KMS-11 (cell line): ENCODE results near the gene C19orf47.
A peak's percentile ranks its signal among the peaks of the same experiment; 100 is the strongest.

Source experiments
- H2AFZ ChIP-seq: fragments of 200-600 bp; sonication (generic); 2 replicates; pipeline ENCODE4 v1.6.1; 2016; ENCODE audit warnings: antibody characterized with exemption, mixed run types, low read depth
- H3K27ac ChIP-seq: fragments of 200-600 bp; sonication (generic); 2 replicates; pipeline ENCODE4 v1.6.1; 2016; ENCODE audit warnings: mild to moderate bottlenecking, mixed run types
- H3K27me3 ChIP-seq: fragments of 200-600 bp; sonication (generic); 2 replicates; pipeline ENCODE4 v1.6.1; 2017; ENCODE audit warnings: mild to moderate bottlenecking, low read depth, mixed run types, moderate library complexity; ENCODE audit not compliant: insufficient read depth
- H3K36me3 ChIP-seq: fragments of 200-600 bp; sonication (generic); 2 replicates; pipeline ENCODE4 v1.6.1; 2017; ENCODE audit warnings: mild to moderate bottlenecking, mixed run types; ENCODE audit not compliant: insufficient read depth
- H3K4me1 ChIP-seq: fragments of 200-600 bp; sonication (generic); 2 replicates; pipeline ENCODE4 v1.6.1; 2016; ENCODE audit warnings: mild to moderate bottlenecking, low read depth, mixed run types; ENCODE audit not compliant: poor library complexity, severe bottlenecking
- H3K4me2 ChIP-seq: fragments of 200-600 bp; sonication (generic); 2 replicates; pipeline ENCODE4 v1.7.0; 2016; ENCODE audit warnings: mild to moderate bottlenecking, mixed run types
- H3K4me3 ChIP-seq: fragments of 200-600 bp; sonication (generic); IDR thresholded peaks from 2 replicates; pipeline ENCODE4 v1.6.1; 2017; ENCODE audit warnings: low read depth, low read length, mixed read lengths; ENCODE audit not compliant: insufficient read depth
- H3K79me2 ChIP-seq: fragments of 200-600 bp; sonication (generic); 2 replicates; pipeline ENCODE4 v1.6.1; 2016; ENCODE audit warnings: low read depth, mixed run types; ENCODE audit not compliant: insufficient read depth
- H3K9ac ChIP-seq: fragments of 200-600 bp; sonication (generic); 2 replicates; pipeline ENCODE4 v1.6.1; 2016; ENCODE audit warnings: mild to moderate bottlenecking, mixed run types
- H4K20me1 ChIP-seq: fragments of 200-600 bp; sonication (generic); 2 replicates; pipeline ENCODE4 v1.6.1; 2016; ENCODE audit warnings: mild to moderate bottlenecking, mixed run types; ENCODE audit not compliant: insufficient read depth
- CTCF ChIP-seq: fragments of 200-600 bp; sonication (generic); conservative IDR thresholded peaks from 2 replicates; pipeline ENCODE4 v1.6.1; 2017; ENCODE audit warnings: low read depth, mild to moderate bottlenecking, antibody characterized with exemption, low read length, moderate library complexity, mixed read lengths

The C19orf47 gene

DNA sequence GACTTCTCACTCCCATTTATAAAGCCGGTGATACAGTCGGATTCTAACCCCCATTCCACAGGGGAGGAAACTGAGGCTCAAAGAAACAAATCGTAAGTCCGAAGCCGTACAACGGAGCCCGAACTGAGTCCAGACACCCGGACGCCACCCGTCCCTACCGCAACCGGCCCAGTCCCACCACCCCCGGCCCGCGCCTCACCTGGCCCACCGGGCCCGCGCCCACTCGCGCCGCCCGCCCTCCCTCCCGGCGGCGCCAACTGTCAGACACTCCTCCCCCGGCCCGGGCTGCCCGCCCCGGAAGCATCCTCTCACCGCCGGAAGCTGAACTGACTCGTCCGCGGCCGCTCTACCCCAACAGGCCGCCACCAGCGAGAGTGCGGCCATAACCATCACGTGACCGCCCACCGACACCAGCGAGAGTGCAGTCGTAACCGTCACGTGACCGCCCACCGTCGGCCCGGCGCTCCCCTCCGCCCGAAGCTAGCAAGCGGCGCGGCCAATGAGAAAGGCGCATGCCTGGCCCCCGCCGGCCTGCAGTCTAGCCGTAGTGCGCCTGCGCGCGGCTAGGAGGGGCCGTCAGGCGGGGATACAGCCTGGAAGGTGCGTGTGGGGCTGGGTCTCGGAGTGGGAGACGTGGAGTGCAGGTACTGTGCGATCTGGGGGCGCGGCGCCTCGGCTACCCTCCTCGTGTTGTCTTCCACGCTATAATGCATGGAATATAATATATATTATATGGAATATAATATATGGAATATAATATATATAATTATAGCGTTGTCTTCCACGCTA lies at the start of gene C19orf47, which contains the start of gene PLD3:
Gene C19orf47 (minus strand): TSS at position 273 of the 789 bp plus-strand sequence. CDS start 6,540 bp downstream, outside the sequence.
Gene PLD3 (plus strand): TSS at position 571 of the 789 bp plus-strand sequence. CDS start 17,789 bp downstream, outside the sequence.
- H3K27ac ChIP-seq, result no peak within 1 kb of the TSS
- TF ChIP-seq CTCF, result no peak

GRCh38 chr19:40397568-40397906 lies 49.3 kb upstream of the C19orf47 start:
- Histone ChIP-seq H4K20me1 (no peaks in the 10 kb centered on the region), H2AFZ (no peak overlapping the region), H3K36me3 (no peaks in the 10 kb centered on the region), H3K9ac (no peak overlapping the region), H3K79me2 (no peaks in the 10 kb centered on the region), H3K27ac (no peak overlapping the region), H3K27me3 (peaks cover 16% of the 10 kb centered on the region), H3K4me1 (peaks cover 17% of the 10 kb centered on the region), H3K4me3 (no peak overlapping the region), H3K4me2 (no peak overlapping the region)
- no peak for TF ChIP-seq CTCF

More for the DNA sequence above, at the start of gene C19orf47, which contains the start of gene PLD3:
- no peaks in the 10 kb centered on the region for H4K20me1 ChIP-seq
- H3K27me3 ChIP-seq, result no peaks in the 10 kb centered on the region
- no peaks in the 10 kb centered on the region for H3K36me3 ChIP-seq
- peak within 1 kb of the TSS; percentile 77 for H3K4me2 ChIP-seq
- peak within 1 kb of the TSS; percentile 66; the same call in 1 of the 2 replicates for H2AFZ ChIP-seq
- peaks cover 11% of the 10 kb centered on the region for H3K4me1 ChIP-seq
- peaks cover 19% of the 10 kb centered on the region; the same call in 1 of the 2 replicates for H3K79me2 ChIP-seq
- H3K4me3 ChIP-seq, result peak within 1 kb of the TSS; percentile 31
- H3K9ac ChIP-seq, result peak within 1 kb of the TSS; percentile 49; the same call in 1 of the 2 replicates

- Histone ChIP-seq H3K79me2 (no peaks in the 10 kb centered on the region), H2AFZ (no peak overlapping the region), H3K4me3 (no peak overlapping the region), H3K36me3 (no peaks in the 10 kb centered on the region), H4K20me1 (no peaks in the 10 kb centered on the region), H3K9ac (no peak overlapping the region), H3K4me2 (peak overlapping the region; percentile 79), H3K27ac (no peak overlapping the region), H3K4me1 (peaks cover 17% of the 10 kb centered on the region), H3K27me3 (peaks cover 16% of the 10 kb centered on the region)
- TF ChIP-seq CTCF, result no peak
These were observed 48.8 kb upstream of the C19orf47 start for GRCh38 chr19:40396886-40397567.

GRCh38 chr19:40395956-40396355 lies 47.8 kb upstream of the C19orf47 start:
- no peak overlapping the region for H3K9ac ChIP-seq
- peaks cover 15% of the 10 kb centered on the region for H3K27me3 ChIP-seq
- no peaks in the 10 kb centered on the region for H4K20me1 ChIP-seq
- H2AFZ ChIP-seq, result peak overlapping the region; percentile 71
- H3K4me1 ChIP-seq, result peaks cover 17% of the 10 kb centered on the region
- TF ChIP-seq CTCF, result no peak
- no peak overlapping the region for H3K27ac ChIP-seq
- no peaks in the 10 kb centered on the region for H3K36me3 ChIP-seq
- no peak overlapping the region for H3K4me3 ChIP-seq
- no peaks in the 10 kb centered on the region for H3K79me2 ChIP-seq
- H3K4me2 ChIP-seq, result peak overlapping the region; percentile 79
